SK-N-SH treated with all-trans-retinoic acid at 6 μM for 48 hours (cell line): ENCODE results near the gene HTT-AS.

ENCODE experiments used
- ARNTL ChIP-seq: fragments of 450-650 bp; formaldehyde crosslinking; IDR thresholded peaks from 2 replicates; pipeline ENCODE4 v1.5.0; 2020; ENCODE audit warnings: low read depth, mild to moderate bottlenecking, moderate library complexity, borderline replicate concordance
- ZFP30 ChIP-seq: fragments of 450-650 bp; formaldehyde crosslinking; IDR thresholded peaks from 2 replicates; pipeline ENCODE4 v1.5.0; 2022; ENCODE audit warnings: mild to moderate bottlenecking, moderate library complexity
- TF ChIP-seq, protein P1 (sequence below): fragments of 250-450 bp; sonication (Bioruptor Pico); IDR thresholded peaks from 2 replicates; pipeline ENCODE4 v1.8.0; 2020; ENCODE audit warnings: mild to moderate bottlenecking, moderate library complexity, borderline replicate concordance

GRCh38 chr4:3025881-3026280, 48.5 kb downstream of the HTT-AS start:
- TF ChIP-seq ARNTL, result no peak
- TF ChIP-seq, protein P1, sequence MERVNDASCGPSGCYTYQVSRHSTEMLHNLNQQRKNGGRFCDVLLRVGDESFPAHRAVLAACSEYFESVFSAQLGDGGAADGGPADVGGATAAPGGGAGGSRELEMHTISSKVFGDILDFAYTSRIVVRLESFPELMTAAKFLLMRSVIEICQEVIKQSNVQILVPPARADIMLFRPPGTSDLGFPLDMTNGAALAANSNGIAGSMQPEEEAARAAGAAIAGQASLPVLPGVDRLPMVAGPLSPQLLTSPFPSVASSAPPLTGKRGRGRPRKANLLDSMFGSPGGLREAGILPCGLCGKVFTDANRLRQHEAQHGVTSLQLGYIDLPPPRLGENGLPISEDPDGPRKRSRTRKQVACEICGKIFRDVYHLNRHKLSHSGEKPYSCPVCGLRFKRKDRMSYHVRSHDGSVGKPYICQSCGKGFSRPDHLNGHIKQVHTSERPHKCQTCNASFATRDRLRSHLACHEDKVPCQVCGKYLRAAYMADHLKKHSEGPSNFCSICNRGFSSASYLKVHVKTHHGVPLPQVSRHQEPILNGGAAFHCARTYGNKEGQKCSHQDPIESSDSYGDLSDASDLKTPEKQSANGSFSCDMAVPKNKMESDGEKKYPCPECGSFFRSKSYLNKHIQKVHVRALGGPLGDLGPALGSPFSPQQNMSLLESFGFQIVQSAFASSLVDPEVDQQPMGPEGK, result no peak
- TF ChIP-seq ZFP30 (CRISPR knock-in tag), result no peak
